HCT116 (cell line): ENCODE data around the gene CCDC63. TPM values are rescaled to one million over a fixed set of nuclear protein-coding genes. Genes with fewer than 3 reads are reported as not detected.

Experiments used
- ATAC-seq: fragments of 200-7000 bp; cut with Tn5 transposase; 2 replicates; pipeline ENCODE4 v1.9.1; 2020; ENCODE audit warnings: mild to moderate bottlenecking, moderate library complexity
- BruUV-seq: library from RNA; stranded (reverse); fragments of 400-500 nt; replicated peaks from 2 replicates; lab custom pipeline; 2021; lab: Mats Ljungman, UMichigan
- CTCF ChIA-PET: fragments of 300-600 bp; sonication (Branson Sonifier 250); formaldehyde crosslinking; loops from one replicate; lab custom pipeline; 2021; ENCODE audit warnings: antibody characterized with exemption; lab: Charles Lee
- POLR2A ChIA-PET: fragments of 300-600, 350-600 bp; sonication (Branson Sonifier 250); formaldehyde crosslinking; loops from one replicate; lab custom pipeline; 2021; ENCODE audit warnings: antibody characterized with exemption; lab: Charles Lee
- RAD21 ChIA-PET, 2 experiments: fragments of 300-600 bp; sonication (Branson Sonifier 250); formaldehyde crosslinking; loops; one replicate each; lab custom pipeline; 2023; ENCODE audit warnings: low total read pairs in 2 of 2; ENCODE audit not compliant: uncharacterized antibody in 2 of 2, unreplicated experiment in 2 of 2, low non-redundant PET in 1 of 2; lab: Charles Lee
- DNase-seq: peaks from one replicate; pipeline ENCODE4 v3.0.0-alpha.2; 2010; ENCODE audit warnings: low read depth, low spot score
- H2AFZ ChIP-seq: fragments of 200-600 bp; shearing (Covaris generic), sonication (generic); 2 replicates; pipeline ENCODE4 v1.6.1; 2017; ENCODE audit warnings: low read depth, mixed run types, mixed read lengths, antibody characterized with exemption, low read length; ENCODE audit not compliant: poor library complexity, severe bottlenecking
- H3K27ac ChIP-seq: 2 replicates; pipeline ENCODE4 v1.5.1; 2012; ENCODE audit warnings: low read depth, low read length
- H3K27me3 ChIP-seq: fragments of 200-600 bp; sonication (generic); 2 replicates; pipeline ENCODE4 v1.6.1; 2016; ENCODE audit warnings: mixed run types, low read length, mixed read lengths; ENCODE audit not compliant: insufficient read depth
- H3K36me3 ChIP-seq, 2 experiments: fragments of 200-500 bp in 1 of 2; fragments of 200-600 bp in 1 of 2; sonication (Bioruptor generic) in 1 of 2; sonication (generic) in 1 of 2; 2 replicates each; pipeline versions ENCODE4 v1.5.1 to v1.6.1; 2014 to 2016; ENCODE audit warnings: low read length in 2 of 2, inconsistent platforms in 1 of 2, mixed read lengths in 1 of 2, mixed run types in 1 of 2; ENCODE audit not compliant: insufficient read depth in 2 of 2, control insufficient read depth in 1 of 2
- H3K4me1 ChIP-seq, 2 experiments: fragments of 200-600 bp in 1 of 2; sonication (generic) in 1 of 2; 2 replicates each; pipeline versions ENCODE4 v1.5.1 to v1.6.1; 2012 to 2017; ENCODE audit warnings: low read length in 2 of 2, inconsistent platforms in 1 of 2, mild to moderate bottlenecking in 1 of 2, mixed read lengths in 1 of 2, mixed run types in 1 of 2, moderate library complexity in 1 of 2; ENCODE audit not compliant: insufficient read depth in 2 of 2, control insufficient read depth in 1 of 2
- H3K4me2 ChIP-seq: fragments of 200-600 bp; sonication (generic); 2 replicates; pipeline ENCODE4 v1.6.1; 2017; ENCODE audit warnings: mixed run types, low read length, mixed read lengths
- H3K4me3 ChIP-seq, 2 experiments: fragments of 200-600 bp in 1 of 2; sonication (generic) in 1 of 2; replicated peaks in 1 of 2; 2 replicates each; pipeline ENCODE4 v1.5.1; 2011 to 2016; ENCODE audit warnings: low read length in 2 of 2, control low read depth in 1 of 2, low read depth in 1 of 2, mild to moderate bottlenecking in 1 of 2, mixed read lengths in 1 of 2, mixed run types in 1 of 2
- H3K79me2 ChIP-seq: fragments of 200-600 bp; sonication (generic); 2 replicates; pipeline ENCODE4 v1.6.1; 2017; ENCODE audit warnings: mild to moderate bottlenecking, mixed run types, low read length, moderate library complexity, mixed read lengths; ENCODE audit not compliant: insufficient read depth
- H3K9ac ChIP-seq: fragments of 200-600 bp; sonication (generic); 2 replicates; pipeline ENCODE4 v1.6.1; 2016; ENCODE audit warnings: low read length, mixed read lengths
- H3K9me2 ChIP-seq: fragments of 200-600 bp; sonication (generic), shearing (Covaris generic); 2 replicates; pipeline ENCODE4 v1.6.1; 2017; ENCODE audit warnings: mixed run types, mild to moderate bottlenecking, moderate library complexity; ENCODE audit not compliant: insufficient read depth
- H3K9me3 ChIP-seq, 2 experiments: fragments of 200-500 bp in 1 of 2; fragments of 200-600 bp in 1 of 2; sonication (Bioruptor generic) in 1 of 2; sonication (generic) in 1 of 2; 2 replicates each; pipeline ENCODE4 v1.6.1; 2014 to 2017; ENCODE audit warnings: low read length in 2 of 2, mixed read lengths in 2 of 2, inconsistent platforms in 1 of 2, low read depth in 1 of 2, mild to moderate bottlenecking in 1 of 2, mixed run types in 1 of 2, moderate library complexity in 1 of 2; ENCODE audit not compliant: control insufficient read depth in 1 of 2, insufficient read depth in 1 of 2
- H4K20me1 ChIP-seq: fragments of 200-600 bp; sonication (generic), shearing (Covaris generic); 2 replicates; pipeline ENCODE4 v1.6.1; 2017; ENCODE audit warnings: mixed run types, mild to moderate bottlenecking, moderate library complexity; ENCODE audit not compliant: insufficient read depth
- CEBPB ChIP-seq: IDR thresholded peaks from 2 replicates; pipeline ENCODE4 v1.6.1; 2012; ENCODE audit warnings: low read depth
- EZH2phosphoT487 ChIP-seq: fragments of 200-600 bp; IDR thresholded peaks from 2 replicates; pipeline ENCODE4 v1.6.1; 2018; ENCODE audit warnings: antibody characterized with exemption, borderline replicate concordance
- JUND ChIP-seq: IDR thresholded peaks from 2 replicates; pipeline ENCODE4 v1.6.1; 2012
- RAD21 ChIP-seq: IDR thresholded peaks from 2 replicates; pipeline ENCODE4 v1.6.1; 2012; ENCODE audit warnings: low read depth, mild to moderate bottlenecking
- SP1 ChIP-seq: IDR thresholded peaks from 2 replicates; pipeline ENCODE4 v1.6.1; 2012; ENCODE audit warnings: low read depth
- ZBTB33 ChIP-seq: IDR thresholded peaks from 2 replicates; pipeline ENCODE4 v1.6.1; 2011; ENCODE audit warnings: mild to moderate bottlenecking, low read length, moderate library complexity; ENCODE audit not compliant: insufficient replicate concordance; ENCODE audit errors: extremely low read depth
- ZFX ChIP-seq: fragments of 450-650 bp; IDR thresholded peaks from 2 replicates; pipeline ENCODE4 v1.6.1; 2017
- intact Hi-C: fragments of 100-400 bp; cut with micrococcal nuclease; formaldehyde crosslinking; loops from 2 replicates; pipeline ENCODE4 v1.10.0; 2022
- total RNA-seq: library from RNA; stranded (reverse); gene quantifications from one replicate; pipeline ENCODE4 v1.2.1, GENCODE V29; 2021; ENCODE audit not compliant: unreplicated experiment

The CCDC63 gene
- total RNA-seq, 1 experiment from 2014 or later = 0.47 TPM

- TF ChIP-seq ZBTB33 (no peak), SP1 (no peak), EZH2phosphoT487 (no peak)
These were observed 42.4 kb upstream of the CCDC63 start (continued) for GRCh38 chr12:110804406-110804805.

GRCh38 chr12:110807640-110808039 lies 39.1 kb upstream of the CCDC63 start:
- intact Hi-C loops = no loop called here
- BruUV-seq = no TSS peak
- H4K20me1 ChIP-seq = no peaks in the 10 kb centered on the region
- RAD21 ChIA-PET = no interaction called here
- no peak overlapping the region for H3K4me2 ChIP-seq
- CTCF ChIA-PET = no interaction called here
- TF ChIP-seq ZFX (no peak), JUND (no peak)
- peaks cover 5 to 9% of the 10 kb centered on the region in 2 experiments; a peak in 1 of 4 replicates for H3K9me3 ChIP-seq
- H3K27me3 ChIP-seq = no peaks in the 10 kb centered on the region
- H3K9ac ChIP-seq = no peak overlapping the region
- DNase-seq = no peak
- no peaks in the 10 kb centered on the region for H3K79me2 ChIP-seq
- POLR2A ChIA-PET = no interaction called here
- H3K9me2 ChIP-seq = no peaks in the 10 kb centered on the region
- no peak overlapping the region for H3K4me3 ChIP-seq
- H3K4me1 ChIP-seq = no peaks in the 10 kb centered on the region
- ATAC-seq = no peak
- no peak overlapping the region for H2AFZ ChIP-seq
- no peaks in the 10 kb centered on the region for H3K36me3 ChIP-seq
- H3K27ac ChIP-seq = no peak overlapping the region

- no peak overlapping the region for H3K4me3 ChIP-seq
- H3K36me3 ChIP-seq = no peaks in the 10 kb centered on the region
- H3K79me2 ChIP-seq = no peaks in the 10 kb centered on the region
- no peaks in the 10 kb centered on the region for H4K20me1 ChIP-seq
- no peak for TF ChIP-seq RAD21
- no peak for TF ChIP-seq CEBPB
- intact Hi-C loops = no loop called here
- no peak overlapping the region for H3K9ac ChIP-seq
- RAD21 ChIA-PET = no interaction called here
- H3K4me1 ChIP-seq = no peaks in the 10 kb centered on the region; a peak in 1 of 4 replicates
- BruUV-seq = no TSS peak
- CTCF ChIA-PET = no interaction called here
- H3K4me2 ChIP-seq = no peak overlapping the region
- DNase-seq (no peak), ATAC-seq (no peak)
- H3K27me3 ChIP-seq = no peaks in the 10 kb centered on the region
- no peaks in the 10 kb centered on the region for H3K9me2 ChIP-seq
- H2AFZ ChIP-seq = no peak overlapping the region
- H3K27ac ChIP-seq = no peak overlapping the region
- H3K9me3 ChIP-seq = peaks cover 5% of the 10 kb centered on the region in 2 experiments; a peak in 1 of 4 replicates
- POLR2A ChIA-PET = no interaction called here
These were observed 37.6 kb upstream of the CCDC63 start for GRCh38 chr12:110809149-110809548.
